GM19240 (cell line): ENCODE measurements around the gene LRMDA.

Experiments
- DNase-seq: peaks from one replicate; pipeline ENCODE4 v3.0.0; 2011; ENCODE audit warnings: low spot score; ENCODE audit not compliant: insufficient read length

LRMDA gene

DNA sequence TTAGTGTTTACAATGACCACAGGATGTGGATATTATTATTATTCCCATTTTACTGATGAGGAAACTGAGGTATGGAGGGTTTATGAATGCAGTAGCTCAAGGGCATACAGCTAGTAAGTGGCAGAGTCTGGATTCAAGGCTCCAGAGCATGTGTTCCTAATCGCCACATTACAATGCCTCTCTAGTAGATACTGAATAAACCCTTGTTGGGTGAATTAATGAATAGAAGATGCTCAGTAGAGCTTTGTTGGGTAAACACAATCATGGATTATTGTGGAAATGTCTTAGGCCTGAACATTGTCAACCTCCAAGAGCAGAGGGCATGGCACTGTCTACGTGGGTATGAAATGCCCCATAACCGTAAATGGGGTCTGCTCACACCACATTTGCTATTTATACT lies 545.3 kb downstream of the LRMDA start:
- no peak for DNase-seq

- no peak for DNase-seq
Measured at GRCh38 chr10:75977139-75977538, 545.7 kb downstream of the LRMDA start.

DNA sequence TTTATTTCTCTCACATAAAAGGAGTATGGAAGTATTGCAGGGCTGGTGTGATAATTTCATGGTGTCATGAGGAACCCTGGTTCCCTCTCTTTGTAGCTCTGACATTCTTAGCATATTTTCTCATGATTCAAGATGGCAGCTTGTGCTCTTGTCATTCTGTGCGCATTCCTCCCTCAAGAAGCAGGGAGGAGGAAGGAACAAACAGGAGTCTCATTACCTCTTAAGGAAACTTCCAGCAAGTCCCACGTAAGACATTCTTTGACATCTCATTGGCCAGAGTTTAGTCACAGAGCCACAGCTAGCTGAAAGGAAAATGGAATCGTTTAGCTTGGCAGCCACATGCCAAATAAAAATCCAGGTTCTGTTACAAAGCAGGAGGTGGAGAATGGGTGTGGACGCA lies 546.8 kb downstream of the LRMDA start:
- no peak for DNase-seq

GRCh38 chr10:75980419-75981002 lies 549.1 kb downstream of the LRMDA start:
- no peak for DNase-seq

- no peak for DNase-seq
Measured at GRCh38 chr10:75982611-75983369, 551.4 kb downstream of the LRMDA start.

- DNase-seq, result no peak
Measured at GRCh38 chr10:75984067-75984466, 552.6 kb downstream of the LRMDA start.

DNA sequence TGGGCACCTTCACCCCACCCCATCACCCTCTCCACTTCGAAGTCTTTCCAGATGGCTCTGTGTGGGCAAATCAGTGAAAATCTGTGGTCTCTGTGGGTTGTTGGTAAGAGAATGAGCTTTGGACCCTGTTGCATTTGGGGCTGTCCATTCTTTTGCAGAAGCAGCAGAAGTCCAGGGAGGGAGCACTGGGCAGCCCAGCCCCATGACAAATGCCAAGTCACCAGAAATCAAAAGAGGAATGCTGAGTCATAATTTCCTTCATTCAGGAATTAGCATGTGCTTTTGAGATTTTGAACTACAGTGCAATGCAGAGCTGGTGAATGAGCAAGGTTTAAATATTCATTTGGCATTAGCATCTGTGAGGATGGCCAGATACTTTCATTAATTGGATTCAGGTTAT lies 556.2 kb downstream of the LRMDA start:
- DNase-seq, result no peak

- no peak for DNase-seq
Measured at GRCh38 chr10:75994357-75995040, 563.1 kb downstream of the LRMDA start.

GRCh38 chr10:75995041-75995430 lies 563.6 kb downstream of the LRMDA start:
- DNase-seq, result no peak

GRCh38 chr10:75995720-75996119 lies 564.3 kb downstream of the LRMDA start:
- no peak for DNase-seq

- no peak for DNase-seq
Measured at GRCh38 chr10:75999001-75999400, 567.6 kb downstream of the LRMDA start.

DNA sequence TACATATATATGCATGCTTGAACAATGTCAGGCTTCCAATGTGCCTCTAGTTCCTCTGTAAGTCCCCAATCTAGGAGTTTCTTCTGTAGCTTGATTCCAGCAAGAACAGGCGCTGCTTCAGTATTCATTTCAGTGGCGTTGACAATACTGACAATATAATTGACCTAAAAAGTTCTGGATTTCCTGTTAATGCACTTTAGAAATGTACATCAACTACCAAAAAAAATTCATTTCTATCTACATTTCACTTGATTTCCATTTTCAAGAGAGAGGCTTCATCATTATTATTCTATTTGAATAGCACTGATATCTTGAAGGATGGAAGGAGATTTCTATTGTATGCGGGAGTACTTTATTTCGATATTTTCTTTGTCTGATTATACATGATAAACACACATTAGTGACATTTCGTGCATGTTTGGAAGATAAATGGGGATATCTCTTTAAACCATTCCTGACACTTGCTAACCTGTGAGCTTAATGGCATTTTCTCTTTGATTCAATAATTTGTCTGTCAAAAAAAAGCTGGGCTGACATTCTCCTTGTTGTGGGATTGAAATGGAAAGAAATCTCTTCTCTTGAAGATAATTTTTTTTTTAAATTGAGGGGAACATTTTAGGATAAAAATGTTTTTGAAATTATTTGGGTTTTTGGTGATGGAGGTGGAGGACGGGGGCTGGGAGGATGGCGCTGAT lies 568.2 kb downstream of the LRMDA start:
- DNase-seq, result no peak

DNA sequence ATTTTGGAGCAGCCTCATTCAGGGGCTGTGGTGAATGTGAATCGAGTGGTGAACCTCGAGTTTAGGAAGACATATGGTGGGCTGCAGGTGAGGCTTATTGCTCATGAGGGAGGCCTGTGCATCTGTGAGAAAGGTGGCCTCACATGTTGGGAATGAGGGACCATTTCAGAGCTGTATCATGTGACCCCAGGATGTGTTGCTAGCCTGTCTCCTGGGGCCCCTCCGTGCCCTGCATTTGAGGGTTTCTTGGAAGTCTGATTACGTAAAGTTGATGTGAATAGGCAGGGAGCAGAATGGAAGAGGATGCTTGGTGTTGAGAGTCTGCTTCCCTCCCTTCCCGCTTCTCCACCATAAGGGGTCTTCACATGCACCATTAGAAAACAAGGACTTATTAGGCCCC lies 569.1 kb downstream of the LRMDA start:
- DNase-seq, result no peak

DNA sequence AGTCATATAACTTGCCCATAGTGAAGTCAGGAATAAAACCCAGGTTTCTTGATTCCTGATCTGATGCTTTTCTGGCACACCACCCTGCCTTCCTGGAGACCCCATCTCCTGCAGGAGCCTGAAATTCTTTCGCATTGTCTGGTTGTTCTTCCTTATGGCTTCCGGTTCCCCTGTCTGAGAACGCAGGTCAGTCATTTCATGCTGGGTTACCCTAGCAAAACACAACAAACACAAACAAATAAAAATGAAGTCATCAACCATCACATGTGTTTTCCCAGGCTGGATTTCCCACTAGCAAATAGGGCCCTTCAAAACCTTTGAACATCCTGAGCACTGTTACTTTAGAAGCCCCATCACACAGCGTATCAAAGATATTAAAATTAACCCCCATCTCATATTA lies 569.6 kb downstream of the LRMDA start:
- DNase-seq, result no peak

DNA sequence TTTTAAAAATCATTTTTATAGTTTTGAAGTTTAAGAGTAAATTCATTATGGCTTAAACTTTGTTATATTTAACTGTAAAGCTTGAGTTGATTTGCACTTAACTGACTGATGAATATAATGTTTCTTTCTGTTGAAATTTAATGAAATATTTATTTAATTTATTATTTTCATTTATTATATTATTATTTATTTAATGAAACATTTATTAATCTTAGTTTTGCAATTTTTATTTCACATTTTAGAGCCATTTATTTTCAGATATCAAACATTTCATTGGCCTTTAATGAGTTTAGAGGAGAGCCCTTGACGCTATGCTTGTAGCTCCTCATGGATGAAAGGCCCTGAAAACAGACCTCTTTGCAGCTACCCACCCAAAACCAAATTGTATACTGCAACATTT lies 570.0 kb downstream of the LRMDA start:
- DNase-seq, result no peak

GRCh38 chr10:76002262-76002854 lies 570.9 kb downstream of the LRMDA start:
- no peak for DNase-seq

- DNase-seq, result no peak
Measured at GRCh38 chr10:76007667-76008181, 576.3 kb downstream of the LRMDA start.

DNA sequence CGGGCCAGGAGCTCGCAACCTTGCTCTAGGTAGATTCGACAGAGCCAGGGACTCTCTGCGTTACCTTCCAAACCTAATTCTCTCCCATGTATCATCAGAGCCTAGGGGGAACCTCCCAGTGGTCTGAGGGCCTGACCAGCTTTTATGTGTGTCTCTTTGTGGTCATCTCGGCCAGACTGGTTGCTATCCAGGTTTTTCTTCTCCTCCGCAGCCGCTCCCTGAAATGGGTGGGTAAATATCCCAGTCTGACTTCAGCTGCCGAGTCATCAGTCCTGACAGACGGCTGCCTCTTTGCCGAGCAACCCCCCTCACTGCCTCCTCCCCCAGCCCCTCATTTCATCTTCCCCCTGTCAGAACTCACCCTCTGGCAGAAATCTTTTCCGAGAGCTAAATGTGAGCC lies 578.1 kb downstream of the LRMDA start:
- no peak for DNase-seq

GRCh38 chr10:76010703-76011102 lies 579.3 kb downstream of the LRMDA start:
- DNase-seq, result no peak

DNA sequence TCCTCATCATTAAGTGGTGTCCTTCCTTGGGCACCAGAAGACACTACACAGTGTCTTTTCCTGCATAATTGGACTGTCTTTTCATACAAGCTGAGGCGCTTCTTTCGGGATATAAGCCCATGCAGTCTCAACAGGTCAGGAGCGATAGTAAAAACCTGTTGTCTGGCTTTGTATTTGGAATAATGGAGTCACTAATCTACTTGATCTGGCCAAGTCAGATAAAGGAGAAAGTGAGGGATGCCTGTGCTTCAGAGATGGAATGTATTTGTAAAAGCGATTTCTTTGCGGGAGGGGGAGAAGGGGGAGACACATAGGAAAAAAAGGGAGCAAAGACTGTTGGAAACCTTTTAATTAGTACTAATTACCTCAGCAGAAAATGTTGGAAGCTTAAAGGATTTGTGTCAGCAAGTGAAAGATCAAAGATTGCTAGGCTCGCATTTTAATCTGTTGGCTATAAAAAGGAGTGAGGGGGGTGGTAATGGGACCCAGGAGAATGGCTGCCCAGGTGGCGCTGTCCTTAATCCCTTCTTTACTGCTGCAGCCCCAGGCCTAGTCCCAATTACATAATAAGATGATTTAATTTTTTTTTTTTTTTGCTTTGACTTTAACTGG lies 581.4 kb downstream of the LRMDA start:
- DNase-seq, result no peak

- no peak for DNase-seq
Measured at GRCh38 chr10:76015245-76015644, 583.8 kb downstream of the LRMDA start.
